Vagina (tissue), 2 donors: ENCODE measurements around the gene SH3D19.

Experiments
- CTCF ChIP-seq, 3 experiments: fragments of 450-650 bp in 2 of 3; fragments of 200-600 bp in 1 of 3; sonication (generic) in 1 of 3; IDR thresholded peaks; one replicate each; pipeline ENCODE4 v1.5.1; 2017 to 2019; ENCODE audit warnings: antibody characterized with exemption in 3 of 3, mild to moderate bottlenecking in 2 of 3, moderate library complexity in 2 of 3
- POLR2A ChIP-seq, 2 donors: fragments of 450-650 bp; IDR thresholded peaks; one replicate each; pipeline ENCODE4 v1.6.1; 2017; ENCODE audit warnings: antibody characterized with exemption in 2 of 2, mild to moderate bottlenecking in 2 of 2, moderate library complexity in 2 of 2
- POLR2AphosphoS5 ChIP-seq, 2 donors: sonication (generic); formaldehyde crosslinking; IDR thresholded peaks; one replicate each; pipeline ENCODE4 v1.9.0; 2017; ENCODE audit warnings: antibody characterized with exemption in 2 of 2, mild to moderate bottlenecking in 2 of 2, low read depth in 1 of 2; ENCODE audit not compliant: insufficient read depth in 1 of 2

GRCh38 chr4:151257704-151258103, 67.7 kb downstream of the SH3D19 start:
- no peak for TF ChIP-seq POLR2AphosphoS5 (IDR thresholded peaks at IDR 0.05; ENCODE audit: insufficient read depth in 1 of 2, low read depth in 1 of 2)
- no peak for TF ChIP-seq CTCF (IDR thresholded peaks at IDR 0.05)
- no peak for TF ChIP-seq POLR2A (IDR thresholded peaks at IDR 0.05)
